ENCODE measurements around the gene ATXN2.
"Not testable (repeated sequence)": the region's sequence is repeated elsewhere in the genome, so short reads cannot be mapped to it uniquely, and the experiment has no call there.

GRCh38 chr12:111617841-111618240 lies 18.7 kb upstream of the ATXN2 start:
- not testable (repeated sequence) for TF ChIP-seq CTCF, POLR2A (IDR thresholded peaks at IDR 0.05)
